Measurements from ENCODE around the gene NOTCH1.

The NOTCH1 gene

GRCh38 chr9:136525841-136526499, 19.9 kb downstream of the NOTCH1 start:
- no peak overlapping the region for H4K12ac ChIP-seq (ENCODE audit: low read depth, low read length)
- no peaks in the 10 kb centered on the region for H3K27me3 ChIP-seq (ENCODE audit: insufficient read depth, low read length)
- no peaks in the 10 kb centered on the region for H3K79me1 ChIP-seq (ENCODE audit: low read length)
- no peak overlapping the region for H3K4ac ChIP-seq (ENCODE audit: low read depth, low read length)
- no peaks in the 10 kb centered on the region for H3K9me3 ChIP-seq (ENCODE audit: insufficient read depth, low read depth, low read length)
- no peak overlapping the region for H3K23ac ChIP-seq (ENCODE audit: low read length)
- no peak overlapping the region for H3K9ac ChIP-seq (ENCODE audit: low read length)
- DNase-seq = no peak
- no peak overlapping the region for H4K8ac ChIP-seq (ENCODE audit: low read depth, low read length)
- no peaks in the 10 kb centered on the region for H3K79me2 ChIP-seq (ENCODE audit: control insufficient read depth, insufficient read depth, low read length, poor library complexity)
- no peak overlapping the region for H2BK12ac ChIP-seq (ENCODE audit: low read length)
- peaks cover 0 to 5% of the 10 kb centered on the region in 2 experiments for H3K36me3 ChIP-seq (ENCODE audit: control insufficient read depth in 1 of 2, insufficient read depth in 2 of 2, low read length in 2 of 2)
- no CpG with 5 or more reads among the region's 30 CpGs for WGBS (ENCODE audit: extremely low coverage, insufficient coverage, insufficient read length)
- no peak overlapping the region for H3K18ac ChIP-seq (ENCODE audit: low read length)
- H3K27ac ChIP-seq (ENCODE audit: low read depth, low read length) = no peak overlapping the region
- H3K4me1 ChIP-seq (ENCODE audit: control insufficient read depth in 1 of 2, insufficient read depth in 2 of 2, low read length in 2 of 2) = no peaks in the 10 kb centered on the region
- H3K4me3 ChIP-seq (ENCODE audit: low read depth, low read length) = no peak overlapping the region
- no peak overlapping the region for H2BK5ac ChIP-seq (ENCODE audit: low read depth, low read length, poor library complexity)
- no peak overlapping the region for H2BK120ac ChIP-seq (ENCODE audit: insufficient read depth, low read length, poor library complexity)
- H3K14ac ChIP-seq (ENCODE audit: low read length) = no peak overlapping the region
- H3K4me2 ChIP-seq (ENCODE audit: low read length) = no peak overlapping the region
- no peak overlapping the region for H4K91ac ChIP-seq (ENCODE audit: low read depth, low read length)
- no peak overlapping the region for H2AK5ac ChIP-seq (ENCODE audit: low read length)
- H2AFZ ChIP-seq (ENCODE audit: insufficient read depth, low read length, poor library complexity) = no peak overlapping the region

GRCh38 chr9:136525207-136525606, 20.6 kb downstream of the NOTCH1 start:
- Histone ChIP-seq H3K9ac (ENCODE audit: low read length) (no peak overlapping the region), H3K79me1 (ENCODE audit: low read length) (no peaks in the 10 kb centered on the region), H3K4me1 (ENCODE audit: control insufficient read depth in 1 of 2, insufficient read depth in 2 of 2, low read length in 2 of 2) (no peaks in the 10 kb centered on the region), H3K36me3 (ENCODE audit: control insufficient read depth in 1 of 2, insufficient read depth in 2 of 2, low read length in 2 of 2) (peaks cover 0 to 7% of the 10 kb centered on the region in 2 experiments), H4K8ac (ENCODE audit: low read depth, low read length) (no peak overlapping the region), H2AK5ac (ENCODE audit: low read length) (no peak overlapping the region), H3K4me3 (ENCODE audit: low read depth, low read length) (no peak overlapping the region), H3K79me2 (ENCODE audit: control insufficient read depth, insufficient read depth, low read length, poor library complexity) (no peaks in the 10 kb centered on the region), H3K14ac (ENCODE audit: low read length) (no peak overlapping the region), H2BK120ac (ENCODE audit: insufficient read depth, low read length, poor library complexity) (no peak overlapping the region), H2BK12ac (ENCODE audit: low read length) (no peak overlapping the region), H3K27me3 (ENCODE audit: insufficient read depth, low read length) (no peaks in the 10 kb centered on the region), H3K23ac (ENCODE audit: low read length) (no peak overlapping the region), H4K91ac (ENCODE audit: low read depth, low read length) (no peak overlapping the region), H2AFZ (ENCODE audit: insufficient read depth, low read length, poor library complexity) (no peak overlapping the region), H3K4ac (ENCODE audit: low read depth, low read length) (no peak overlapping the region), H3K18ac (ENCODE audit: low read length) (no peak overlapping the region), H3K9me3 (ENCODE audit: insufficient read depth, low read depth, low read length) (no peaks in the 10 kb centered on the region), H3K27ac (ENCODE audit: low read depth, low read length) (no peak overlapping the region), H2BK5ac (ENCODE audit: low read depth, low read length, poor library complexity) (no peak overlapping the region), H3K4me2 (ENCODE audit: low read length) (no peak overlapping the region), H4K12ac (ENCODE audit: low read depth, low read length) (no peak overlapping the region)
- no CpG with 5 or more reads among the region's 21 CpGs for WGBS (ENCODE audit: extremely low coverage, insufficient coverage, insufficient read length)
- no peak for DNase-seq

GRCh38 chr9:136522314-136523237, 23.3 kb downstream of the NOTCH1 start:
- H2AK5ac ChIP-seq (ENCODE audit: low read length) = no peak overlapping the region
- H3K18ac ChIP-seq (ENCODE audit: low read length) = no peak overlapping the region
- H3K4me1 ChIP-seq (ENCODE audit: control insufficient read depth in 1 of 2, insufficient read depth in 2 of 2, low read length in 2 of 2) = no peaks in the 10 kb centered on the region
- no peak overlapping the region for H2BK5ac ChIP-seq (ENCODE audit: low read depth, low read length, poor library complexity)
- H3K79me2 ChIP-seq (ENCODE audit: control insufficient read depth, insufficient read depth, low read length, poor library complexity) = no peaks in the 10 kb centered on the region
- H3K14ac ChIP-seq (ENCODE audit: low read length) = no peak overlapping the region
- no peak overlapping the region for H4K12ac ChIP-seq (ENCODE audit: low read depth, low read length)
- no peak overlapping the region for H3K9ac ChIP-seq (ENCODE audit: low read length)
- no peak overlapping the region for H3K4ac ChIP-seq (ENCODE audit: low read depth, low read length)
- no peak overlapping the region for H2BK12ac ChIP-seq (ENCODE audit: low read length)
- no peak overlapping the region for H4K91ac ChIP-seq (ENCODE audit: low read depth, low read length)
- no peak overlapping the region for H3K4me2 ChIP-seq (ENCODE audit: low read length)
- H3K9me3 ChIP-seq (ENCODE audit: insufficient read depth, low read depth, low read length) = no peaks in the 10 kb centered on the region
- WGBS (ENCODE audit: extremely low coverage, insufficient coverage, insufficient read length) = no CpG with 5 or more reads among the region's 59 CpGs
- no peak overlapping the region for H2BK120ac ChIP-seq (ENCODE audit: insufficient read depth, low read length, poor library complexity)
- no peak overlapping the region for H3K23ac ChIP-seq (ENCODE audit: low read length)
- H3K27me3 ChIP-seq (ENCODE audit: insufficient read depth, low read length) = no peaks in the 10 kb centered on the region
- H3K27ac ChIP-seq (ENCODE audit: low read depth, low read length) = no peak overlapping the region
- H2AFZ ChIP-seq (ENCODE audit: insufficient read depth, low read length, poor library complexity) = no peak overlapping the region
- no peak overlapping the region for H3K4me3 ChIP-seq (ENCODE audit: low read depth, low read length)
- no peak overlapping the region for H4K8ac ChIP-seq (ENCODE audit: low read depth, low read length)
- peaks cover 14 to 25% of the 10 kb centered on the region in 2 experiments for H3K36me3 ChIP-seq (ENCODE audit: control insufficient read depth in 1 of 2, insufficient read depth in 2 of 2, low read length in 2 of 2)
- no peaks in the 10 kb centered on the region for H3K79me1 ChIP-seq (ENCODE audit: low read length)
- DNase-seq = peak in 1 of 2 donors; percentile 22

DNA sequence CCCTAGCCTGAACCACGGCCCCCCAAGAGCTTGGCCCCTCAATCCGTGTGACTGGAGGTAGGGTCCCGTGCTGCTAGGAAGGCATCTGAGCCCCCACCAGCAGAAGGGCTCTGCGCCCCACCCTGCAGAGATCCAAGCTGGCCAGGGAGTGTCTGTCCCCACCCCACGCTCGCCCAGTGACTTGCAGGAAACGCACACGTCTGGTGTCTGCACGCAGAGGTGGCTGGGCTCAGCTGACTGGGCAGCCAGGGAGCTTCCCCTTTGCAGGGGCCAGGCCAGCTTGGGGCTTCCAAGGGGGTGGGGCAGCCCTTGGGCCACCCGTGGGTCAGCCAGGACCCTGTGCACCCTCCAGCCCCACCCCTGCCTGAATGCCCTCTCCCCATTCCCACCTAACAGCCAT, 24.3 kb downstream of the NOTCH1 start:
- no CpG with 5 or more reads among the region's 10 CpGs for WGBS (ENCODE audit: extremely low coverage, insufficient coverage, insufficient read length)
- Histone ChIP-seq H4K8ac (ENCODE audit: low read depth, low read length) (no peak overlapping the region), H3K9ac (ENCODE audit: low read length) (no peak overlapping the region)

More for the DNA sequence above, 24.3 kb downstream of the NOTCH1 start:
- Histone ChIP-seq H3K4me2 (ENCODE audit: low read length) (no peak overlapping the region), H3K79me1 (ENCODE audit: low read length) (no peaks in the 10 kb centered on the region), H4K12ac (ENCODE audit: low read depth, low read length) (no peak overlapping the region), H3K27ac (ENCODE audit: low read depth, low read length) (no peak overlapping the region), H3K18ac (ENCODE audit: low read length) (no peak overlapping the region), H4K91ac (ENCODE audit: low read depth, low read length) (no peak overlapping the region), H2BK120ac (ENCODE audit: insufficient read depth, low read length, poor library complexity) (no peak overlapping the region), H2BK12ac (ENCODE audit: low read length) (no peak overlapping the region), H3K4me3 (ENCODE audit: low read depth, low read length) (no peak overlapping the region), H3K9me3 (ENCODE audit: insufficient read depth, low read depth, low read length) (no peaks in the 10 kb centered on the region), H2AFZ (ENCODE audit: insufficient read depth, low read length, poor library complexity) (no peak overlapping the region), H2BK5ac (ENCODE audit: low read depth, low read length, poor library complexity) (no peak overlapping the region), H3K14ac (ENCODE audit: low read length) (no peak overlapping the region), H3K4me1 (ENCODE audit: control insufficient read depth in 1 of 2, insufficient read depth in 2 of 2, low read length in 2 of 2) (no peaks in the 10 kb centered on the region), H3K23ac (ENCODE audit: low read length) (no peak overlapping the region), H3K4ac (ENCODE audit: low read depth, low read length) (no peak overlapping the region), H3K27me3 (ENCODE audit: insufficient read depth, low read length) (no peaks in the 10 kb centered on the region), H3K36me3 (ENCODE audit: control insufficient read depth in 1 of 2, insufficient read depth in 2 of 2, low read length in 2 of 2) (peaks cover 20 to 30% of the 10 kb centered on the region in 2 experiments), H3K79me2 (ENCODE audit: control insufficient read depth, insufficient read depth, low read length, poor library complexity) (no peaks in the 10 kb centered on the region), H2AK5ac (ENCODE audit: low read length) (no peak overlapping the region)
- peak; percentile 30 to 41 for DNase-seq
